ENCODE measurements around the gene PSMD2.

PSMD2 gene

GRCh38 chr3:184357248-184358123 is 58.4 kb downstream of the PSMD2 start:
- Histone ChIP-seq H2AFZ (ENCODE audit: low read depth, low read length, severe bottlenecking) (no peak overlapping the region), H3K9me2 (replicated peaks; ENCODE audit: insufficient read depth, low read length) (no peaks in the 10 kb centered on the region), H3K9me3 (ENCODE audit: insufficient read depth, low read length) (no peaks in the 10 kb centered on the region), H3F3A (ENCODE audit: insufficient read depth) (no peaks in the 10 kb centered on the region), H3K4me2 (ENCODE audit: low read depth, low read length, poor library complexity, severe bottlenecking) (no peak overlapping the region), H3K27ac (ENCODE audit: low read depth, low read length) (no peak overlapping the region), H3K36me3 (ENCODE audit: low read length) (no peaks in the 10 kb centered on the region), H3K79me2 (ENCODE audit: insufficient read depth, low read length) (no peaks in the 10 kb centered on the region; the same call in 1 of the 2 replicates), H3K4me3 (ENCODE audit: insufficient read depth, low read length, poor library complexity, severe bottlenecking) (no peak overlapping the region), H3K9ac (ENCODE audit: low read length) (no peak overlapping the region), H3K27me3 (ENCODE audit: low read length) (no peaks in the 10 kb centered on the region), H4K20me1 (ENCODE audit: low read depth, low read length) (no peaks in the 10 kb centered on the region)
- TF ChIP-seq EZH2phosphoT487 (conservative IDR thresholded peaks at IDR 0.05; ENCODE audit: low read length): no peak
- no peak for TF ChIP-seq CTCF (IDR thresholded peaks at IDR 0.05; ENCODE audit: insufficient read depth, low read length, poor library complexity, severe bottlenecking)

- Histone ChIP-seq H3K79me2 (ENCODE audit: insufficient read depth, low read length) (no peaks in the 10 kb centered on the region; the same call in 1 of the 2 replicates), H3K9me2 (replicated peaks; ENCODE audit: insufficient read depth, low read length) (no peaks in the 10 kb centered on the region), H3F3A (ENCODE audit: insufficient read depth) (no peaks in the 10 kb centered on the region), H3K9ac (ENCODE audit: low read length) (no peak overlapping the region), H3K27ac (ENCODE audit: low read depth, low read length) (no peak overlapping the region), H3K9me3 (ENCODE audit: insufficient read depth, low read length) (no peaks in the 10 kb centered on the region), H4K20me1 (ENCODE audit: low read depth, low read length) (no peaks in the 10 kb centered on the region), H2AFZ (ENCODE audit: low read depth, low read length, severe bottlenecking) (no peak overlapping the region), H3K4me2 (ENCODE audit: low read depth, low read length, poor library complexity, severe bottlenecking) (no peak overlapping the region), H3K27me3 (ENCODE audit: low read length) (no peaks in the 10 kb centered on the region), H3K36me3 (ENCODE audit: low read length) (no peaks in the 10 kb centered on the region), H3K4me3 (ENCODE audit: insufficient read depth, low read length, poor library complexity, severe bottlenecking) (no peak overlapping the region)
- TF ChIP-seq EZH2phosphoT487 (conservative IDR thresholded peaks at IDR 0.05; ENCODE audit: low read length) (no peak), CTCF (IDR thresholded peaks at IDR 0.05; ENCODE audit: insufficient read depth, low read length, poor library complexity, severe bottlenecking) (no peak)
Observed at GRCh38 chr3:184358124-184358767, 59.2 kb downstream of the PSMD2 start.
